Suprapubic skin (tissue), 4 donors: Measurements from ENCODE around the gene KIF5A. TPM values are rescaled to one million over a fixed set of nuclear protein-coding genes. Genes with fewer than 3 reads are reported as not detected.

Source experiments
- DNase-seq, 2 donors: peaks; one replicate each; pipeline ENCODE4 v3.0.0-alpha.2; 2019; ENCODE audit warnings: low spot score in 2 of 2
- H3K27ac ChIP-seq: fragments of 200-600 bp; sonication (generic); one replicate; pipeline ENCODE4 v1.5.1; 2019
- H3K27me3 ChIP-seq: fragments of 200-600 bp; sonication (generic); one replicate; pipeline ENCODE4 v1.5.1; 2019
- H3K36me3 ChIP-seq: fragments of 200-600 bp; sonication (generic); one replicate; pipeline ENCODE4 v1.5.1; 2019
- H3K4me1 ChIP-seq: fragments of 200-600 bp; sonication (generic); one replicate; pipeline ENCODE4 v1.5.1; 2019
- H3K4me3 ChIP-seq: fragments of 200-600 bp; sonication (generic); one replicate; pipeline ENCODE4 v1.5.1; 2019; ENCODE audit warnings: mild to moderate bottlenecking
- H3K9me3 ChIP-seq: fragments of 200-600 bp; sonication (generic); one replicate; pipeline ENCODE4 v1.5.1; 2019
- EP300 ChIP-seq: sonication (generic); formaldehyde crosslinking; IDR thresholded peaks from one replicate; pipeline ENCODE4 v1.6.1; 2017; ENCODE audit warnings: antibody characterized with exemption
- POLR2A ChIP-seq, 2 donors: fragments of 450-650 bp; IDR thresholded peaks; one replicate each; pipeline ENCODE4 v1.6.1; 2017; ENCODE audit warnings: antibody characterized with exemption in 2 of 2, mild to moderate bottlenecking in 2 of 2, moderate library complexity in 2 of 2
- POLR2AphosphoS5 ChIP-seq, 3 donors: sonication (generic); formaldehyde crosslinking; IDR thresholded peaks; one replicate each; pipeline ENCODE4 v1.6.1; 2017; ENCODE audit warnings: antibody characterized with exemption in 3 of 3
- WGBS: methylation state at CpG from one replicate; pipeline ENCODE4 v1.1.5; 2018; 5-methylcytosine and 5-hydroxymethylcytosine counted together
- total RNA-seq, 4 donors: library from RNA; depleted of rRNA; stranded (reverse); fragments of >200 nt; gene quantifications; one replicate each; pipeline ENCODE4 v1.1.0, GENCODE V29; 2016
- TF ChIP-seq, protein P1 (sequence below), 2 donors: fragments of 200-600 bp in 1 of 2; fragments of 450-650 bp in 1 of 2; sonication (generic) in 1 of 2; IDR thresholded peaks; one replicate each; pipeline ENCODE4 v1.5.1; 2016 to 2019; ENCODE audit warnings: antibody characterized with exemption in 2 of 2, mild to moderate bottlenecking in 1 of 2, moderate library complexity in 1 of 2

Gene KIF5A
- total RNA-seq, 4 donors from 2014 or later: 0.08 to 0.23 TPM; not detected in 2

DNA sequence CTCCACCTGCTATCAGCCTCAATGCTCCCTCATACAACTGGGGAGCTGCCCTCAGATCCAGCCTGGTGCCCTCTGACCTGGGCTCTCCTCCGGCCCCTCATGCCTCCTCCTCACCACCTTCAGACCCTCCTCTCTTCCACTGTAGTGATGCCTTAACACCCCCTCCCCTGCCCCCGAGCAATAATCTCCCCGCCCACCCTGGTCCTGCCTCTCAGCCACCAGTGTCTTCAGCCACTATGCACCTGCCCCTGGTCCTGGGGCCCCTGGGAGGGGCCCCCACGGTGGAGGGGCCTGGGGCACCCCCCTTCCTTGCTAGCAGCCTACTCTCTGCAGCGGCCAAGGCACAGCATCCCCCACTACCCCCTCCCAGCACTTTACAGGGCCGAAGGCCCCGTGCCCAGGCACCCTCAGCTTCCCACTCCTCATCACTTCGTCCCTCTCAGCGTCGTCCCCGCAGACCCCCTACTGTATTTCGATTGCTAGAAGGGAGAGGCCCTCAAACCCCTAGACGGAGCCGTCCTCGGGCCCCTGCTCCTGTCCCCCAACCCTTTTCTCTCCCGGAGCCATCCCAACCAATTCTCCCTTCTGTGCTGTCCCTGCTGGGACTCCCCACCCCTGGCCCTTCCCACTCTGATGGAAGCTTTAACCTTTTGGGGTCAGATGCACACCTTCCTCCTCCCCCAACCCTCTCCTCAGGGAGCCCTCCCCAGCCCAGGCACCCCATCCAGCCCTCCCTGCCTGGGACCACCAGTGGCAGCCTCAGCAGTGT lies 24.0 kb upstream of the KIF5A start:
- no peaks in the 10 kb centered on the region for H3K9me3 ChIP-seq
- H3K4me3 ChIP-seq: no peak overlapping the region
- no peaks in the 10 kb centered on the region for H3K27me3 ChIP-seq
- no peak overlapping the region for H3K27ac ChIP-seq
- no peak for TF ChIP-seq POLR2AphosphoS5 (IDR thresholded peaks at IDR 0.05)
- TF ChIP-seq, protein P1, sequence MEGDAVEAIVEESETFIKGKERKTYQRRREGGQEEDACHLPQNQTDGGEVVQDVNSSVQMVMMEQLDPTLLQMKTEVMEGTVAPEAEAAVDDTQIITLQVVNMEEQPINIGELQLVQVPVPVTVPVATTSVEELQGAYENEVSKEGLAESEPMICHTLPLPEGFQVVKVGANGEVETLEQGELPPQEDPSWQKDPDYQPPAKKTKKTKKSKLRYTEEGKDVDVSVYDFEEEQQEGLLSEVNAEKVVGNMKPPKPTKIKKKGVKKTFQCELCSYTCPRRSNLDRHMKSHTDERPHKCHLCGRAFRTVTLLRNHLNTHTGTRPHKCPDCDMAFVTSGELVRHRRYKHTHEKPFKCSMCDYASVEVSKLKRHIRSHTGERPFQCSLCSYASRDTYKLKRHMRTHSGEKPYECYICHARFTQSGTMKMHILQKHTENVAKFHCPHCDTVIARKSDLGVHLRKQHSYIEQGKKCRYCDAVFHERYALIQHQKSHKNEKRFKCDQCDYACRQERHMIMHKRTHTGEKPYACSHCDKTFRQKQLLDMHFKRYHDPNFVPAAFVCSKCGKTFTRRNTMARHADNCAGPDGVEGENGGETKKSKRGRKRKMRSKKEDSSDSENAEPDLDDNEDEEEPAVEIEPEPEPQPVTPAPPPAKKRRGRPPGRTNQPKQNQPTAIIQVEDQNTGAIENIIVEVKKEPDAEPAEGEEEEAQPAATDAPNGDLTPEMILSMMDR (IDR thresholded peaks at IDR 0.05): no peak
- no peak for TF ChIP-seq EP300
- TF ChIP-seq POLR2A (IDR thresholded peaks at IDR 0.05): no peak
- peaks cover 45% of the 10 kb centered on the region for H3K4me1 ChIP-seq
- H3K36me3 ChIP-seq: peaks cover 57% of the 10 kb centered on the region
- WGBS: 81% methylated on average over 16 of the region's 16 CpGs
- no peak for DNase-seq

DNA sequence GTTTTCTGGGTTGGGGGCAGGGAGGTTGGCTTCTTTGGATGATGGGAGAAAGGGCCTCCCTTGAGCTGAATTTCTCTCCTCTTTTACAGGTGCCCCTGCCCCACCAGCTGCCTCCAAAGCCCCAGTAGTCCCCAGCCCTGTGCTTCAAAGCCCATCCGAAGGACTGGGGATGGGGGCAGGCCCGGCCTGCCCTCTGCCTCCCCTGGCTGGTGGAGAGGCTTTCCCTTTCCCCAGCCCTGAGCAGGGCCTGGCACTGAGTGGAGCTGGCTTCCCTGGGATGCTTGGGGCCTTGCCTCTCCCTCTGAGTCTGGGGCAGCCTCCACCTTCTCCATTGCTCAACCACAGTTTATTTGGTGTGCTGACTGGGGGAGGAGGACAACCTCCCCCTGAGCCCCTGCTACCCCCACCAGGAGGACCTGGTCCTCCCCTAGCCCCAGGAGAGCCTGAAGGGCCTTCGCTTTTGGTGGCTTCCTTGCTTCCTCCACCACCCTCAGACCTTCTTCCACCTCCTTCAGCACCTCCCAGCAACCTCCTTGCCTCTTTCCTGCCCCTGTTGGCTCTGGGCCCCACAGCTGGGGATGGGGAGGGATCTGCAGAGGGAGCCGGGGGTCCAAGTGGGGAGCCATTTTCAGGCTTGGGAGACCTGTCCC lies 23.2 kb upstream of the KIF5A start:
- Histone ChIP-seq H3K9me3 (no peaks in the 10 kb centered on the region), H3K36me3 (peaks cover 65% of the 10 kb centered on the region), H3K4me3 (no peak overlapping the region), H3K4me1 (peaks cover 37% of the 10 kb centered on the region), H3K27me3 (no peaks in the 10 kb centered on the region), H3K27ac (no peak overlapping the region)
- 70% methylated on average over 2 of the region's 4 CpGs for WGBS
- no peak for DNase-seq
- TF ChIP-seq EP300 (no peak), POLR2A (IDR thresholded peaks at IDR 0.05) (no peak), POLR2AphosphoS5 (IDR thresholded peaks at IDR 0.05) (no peak)
- TF ChIP-seq, protein P1 (IDR thresholded peaks at IDR 0.05): no peak

GRCh38 chr12:57527184-57527583 lies 22.7 kb upstream of the KIF5A start:
- no peak overlapping the region for H3K27ac ChIP-seq
- H3K9me3 ChIP-seq: no peaks in the 10 kb centered on the region
- no peak for TF ChIP-seq POLR2AphosphoS5 (IDR thresholded peaks at IDR 0.05)
- TF ChIP-seq POLR2A (IDR thresholded peaks at IDR 0.05): no peak
- no peak for TF ChIP-seq EP300
- TF ChIP-seq, protein P1 (IDR thresholded peaks at IDR 0.05): no peak
- no peak overlapping the region for H3K4me3 ChIP-seq
- no peaks in the 10 kb centered on the region for H3K27me3 ChIP-seq
- WGBS: 67% methylated on average over 5 of the region's 5 CpGs
- H3K4me1 ChIP-seq: peaks cover 31% of the 10 kb centered on the region
- peaks cover 71% of the 10 kb centered on the region for H3K36me3 ChIP-seq
- DNase-seq: no peak

DNA sequence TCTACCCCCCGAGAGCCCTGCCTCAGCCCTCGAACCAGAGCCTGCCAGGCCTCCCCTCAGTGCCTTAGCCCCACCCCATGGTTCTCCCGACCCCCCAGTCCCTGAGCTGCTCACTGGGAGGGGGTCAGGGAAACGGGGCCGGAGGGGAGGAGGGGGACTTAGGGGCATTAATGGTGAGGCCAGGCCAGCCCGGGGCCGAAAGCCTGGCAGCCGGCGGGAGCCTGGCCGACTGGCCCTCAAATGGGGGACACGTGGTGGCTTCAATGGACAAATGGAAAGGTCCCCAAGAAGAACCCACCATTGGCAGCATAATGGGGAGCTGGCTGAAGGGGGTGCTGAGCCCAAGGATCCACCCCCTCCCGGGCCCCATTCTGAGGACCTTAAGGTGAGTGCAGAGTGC lies 21.7 kb upstream of the KIF5A start:
- no peak for TF ChIP-seq POLR2A (IDR thresholded peaks at IDR 0.05)
- TF ChIP-seq POLR2AphosphoS5 (IDR thresholded peaks at IDR 0.05): no peak
- Histone ChIP-seq H3K4me1 (peaks cover 27% of the 10 kb centered on the region), H3K27me3 (no peaks in the 10 kb centered on the region), H3K4me3 (no peak overlapping the region), H3K27ac (no peak overlapping the region), H3K36me3 (peaks cover 81% of the 10 kb centered on the region), H3K9me3 (no peaks in the 10 kb centered on the region)
- no peak for DNase-seq
- 81% methylated on average over 12 of the region's 12 CpGs for WGBS

GRCh38 chr12:57528831-57529555 lies 20.9 kb upstream of the KIF5A start:
- no peak for DNase-seq
- Histone ChIP-seq H3K4me1 (peaks cover 19% of the 10 kb centered on the region), H3K36me3 (peaks cover 89% of the 10 kb centered on the region), H3K27ac (no peak overlapping the region), H3K4me3 (no peak overlapping the region), H3K9me3 (no peaks in the 10 kb centered on the region), H3K27me3 (no peaks in the 10 kb centered on the region)
- TF ChIP-seq POLR2A (IDR thresholded peaks at IDR 0.05) (no peak), EP300 (no peak)
- TF ChIP-seq, protein P1 (IDR thresholded peaks at IDR 0.05): no peak
- whole genome bisulfite sequencing: 70% methylated on average over 10 of the region's 10 CpGs
